RPMI7951 (cell line): ENCODE results near the gene DKK2. TPM values are rescaled to one million over a fixed set of nuclear protein-coding genes. Genes with fewer than 3 reads are reported as not detected.

Source experiments
- DNase-seq: peaks from one replicate; pipeline ENCODE4 v3.0.0-alpha.2; 2012; ENCODE audit warnings: low read depth
- total RNA-seq: library from RNA; depleted of rRNA; stranded (reverse); fragments of >200 nt; shearing (Covaris generic); gene quantifications from 2 replicates; pipeline ENCODE4 v1.2.3, GENCODE V29; 2014

Gene DKK2
- total RNA-seq, 1 experiment from 2014 or later, result 6.5 TPM

- DNase-seq, result no peak
These were observed 18.4 kb downstream of the DKK2 start for GRCh38 chr4:107017443-107018343.

- DNase-seq, result no peak
These were observed 24.8 kb downstream of the DKK2 start for GRCh38 chr4:107011312-107011711.

GRCh38 chr4:107009196-107009968 is 26.7 kb downstream of the DKK2 start:
- DNase-seq, result no peak

- no peak for DNase-seq
These were observed 28.0 kb downstream of the DKK2 start for GRCh38 chr4:107008115-107008514.

- DNase-seq, result no peak
These were observed 29.9 kb downstream of the DKK2 start for GRCh38 chr4:107006218-107006617.

GRCh38 chr4:106996490-106996889 is 39.6 kb downstream of the DKK2 start:
- no peak for DNase-seq

GRCh38 chr4:106993827-106994226 is 42.3 kb downstream of the DKK2 start:
- DNase-seq, result peak; percentile 46

GRCh38 chr4:106987311-106987710 is 48.8 kb downstream of the DKK2 start:
- no peak for DNase-seq

GRCh38 chr4:106986486-106986885 is 49.6 kb downstream of the DKK2 start:
- DNase-seq, result peak; percentile 50

- DNase-seq, result peak; percentile 9
These were observed 50.3 kb downstream of the DKK2 start for GRCh38 chr4:106985830-106986229.

- DNase-seq, result no peak
These were observed 53.4 kb downstream of the DKK2 start for GRCh38 chr4:106982711-106983211.

GRCh38 chr4:106981431-106981830 is 54.7 kb downstream of the DKK2 start:
- no peak for DNase-seq

- no peak for DNase-seq
These were observed 56.6 kb downstream of the DKK2 start for GRCh38 chr4:106979476-106979875.

GRCh38 chr4:106978046-106978774 is 57.9 kb downstream of the DKK2 start:
- no peak for DNase-seq

- DNase-seq, result no peak
These were observed 64.5 kb downstream of the DKK2 start for GRCh38 chr4:106971636-106972035.

GRCh38 chr4:106967892-106968291 is 68.2 kb downstream of the DKK2 start:
- DNase-seq, result no peak

- DNase-seq, result no peak
These were observed 82.9 kb downstream of the DKK2 start for GRCh38 chr4:106953036-106953705.

- no peak for DNase-seq
These were observed 84.2 kb downstream of the DKK2 start for GRCh38 chr4:106951891-106952290.

- DNase-seq, result no peak
These were observed 94.3 kb downstream of the DKK2 start for GRCh38 chr4:106941841-106942240.

- no peak for DNase-seq
These were observed 105.6 kb downstream of the DKK2 start for GRCh38 chr4:106930522-106930921.

- no peak for DNase-seq
These were observed 106.9 kb downstream of the DKK2 start for GRCh38 chr4:106929248-106929647.
